HG02798 (cell line): ENCODE data around the gene FGGY.

ENCODE experiments used
- ATAC-seq: cut with Tn5 transposase; IDR thresholded peaks from one replicate; pipeline ENCODE4 v1.9.1; 2021; ENCODE audit warnings: mild to moderate bottlenecking; ENCODE audit not compliant: unreplicated experiment, poor library complexity

FGGY gene

GRCh38 chr1:59499943-59500569, 203.2 kb downstream of the FGGY start:
- ATAC-seq, result no peak

DNA sequence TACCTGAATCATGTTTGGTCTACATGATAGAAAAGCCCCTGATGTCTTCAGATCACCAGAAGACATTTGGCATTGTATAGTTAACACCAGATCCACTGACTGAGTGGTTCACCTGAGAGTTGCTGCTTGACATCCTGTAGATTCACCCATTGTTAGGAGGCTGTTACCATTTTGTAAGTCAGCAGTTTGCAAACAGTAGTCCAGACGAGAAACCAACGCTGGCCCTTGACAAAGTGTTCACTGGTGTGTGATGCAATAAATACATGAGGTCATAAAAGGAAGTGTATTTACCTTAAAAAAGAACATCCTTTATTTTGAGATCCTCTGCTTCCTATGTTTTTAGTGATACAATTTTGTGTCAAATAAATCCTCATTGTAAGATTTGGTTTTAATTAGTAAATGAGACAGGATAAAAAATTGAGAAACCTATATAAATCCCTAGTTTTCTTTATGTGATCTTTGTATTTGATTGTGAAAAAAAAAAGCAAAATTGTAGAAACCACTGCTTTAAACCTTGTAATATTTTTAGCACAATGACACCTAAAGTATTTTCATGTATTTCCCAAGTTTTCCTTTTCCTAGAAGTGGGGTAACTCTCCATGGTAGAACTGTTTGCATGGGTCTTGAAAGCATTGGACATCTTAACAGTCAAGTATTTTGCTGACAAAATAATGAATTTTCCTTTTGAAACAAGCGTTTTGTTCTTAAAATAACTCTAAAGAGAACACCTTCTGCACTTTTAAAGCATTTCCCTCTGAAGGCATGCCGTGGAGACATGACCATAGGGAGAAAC, 204.3 kb downstream of the FGGY start:
- no peak for ATAC-seq

GRCh38 chr1:59502009-59502691, 205.3 kb downstream of the FGGY start:
- ATAC-seq, result no peak

- no peak for ATAC-seq
Measured at GRCh38 chr1:59504276-59504675, 207.4 kb downstream of the FGGY start.

GRCh38 chr1:59505596-59506028, 208.7 kb downstream of the FGGY start:
- no peak for ATAC-seq

GRCh38 chr1:59506952-59507351, 210.1 kb downstream of the FGGY start:
- peak; percentile 94 for ATAC-seq

DNA sequence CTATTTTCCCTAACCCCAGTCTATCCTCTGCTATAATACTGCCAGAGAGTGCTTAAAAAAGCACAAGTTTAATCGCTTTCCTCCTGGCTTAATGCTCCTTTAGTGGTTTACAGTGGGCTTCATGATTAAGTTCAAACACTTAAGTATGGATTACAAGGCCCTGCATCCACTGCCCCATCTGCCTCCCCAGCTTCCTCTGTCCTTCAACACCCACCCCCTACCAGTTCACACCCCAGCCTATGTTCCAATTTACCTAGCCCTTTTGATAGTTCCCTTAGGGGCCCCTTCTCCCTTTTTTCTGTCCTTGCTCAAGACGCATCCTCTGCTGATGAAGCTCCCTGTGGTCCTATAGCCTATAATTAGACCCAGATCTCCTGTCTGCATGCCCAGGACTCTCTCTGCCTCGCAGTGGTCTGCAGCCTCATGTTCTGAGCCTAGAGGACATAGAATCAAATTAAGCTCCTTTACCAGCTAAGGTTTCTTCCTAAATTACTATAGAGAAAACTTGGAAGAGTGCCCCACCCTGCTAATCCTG, 212.5 kb downstream of the FGGY start:
- no peak for ATAC-seq

DNA sequence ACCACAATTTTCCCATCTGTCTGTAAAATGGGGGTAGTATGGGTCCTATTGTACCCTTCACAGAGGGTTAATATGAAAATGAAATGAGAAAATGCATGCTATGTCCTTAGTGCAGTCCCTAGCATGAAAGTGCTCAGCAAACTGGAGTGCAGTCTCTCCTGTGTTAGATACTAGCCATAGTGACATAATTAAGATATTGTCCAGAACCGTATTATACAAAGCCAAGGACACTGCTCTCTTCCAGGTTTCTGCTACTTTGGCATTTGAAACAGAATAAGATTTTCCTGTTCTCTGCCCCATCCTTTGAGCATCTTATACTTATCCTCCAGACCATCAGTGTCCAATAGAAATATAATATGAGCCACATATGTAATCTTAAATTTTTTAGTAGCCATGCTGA, 213.4 kb downstream of the FGGY start:
- no peak for ATAC-seq

DNA sequence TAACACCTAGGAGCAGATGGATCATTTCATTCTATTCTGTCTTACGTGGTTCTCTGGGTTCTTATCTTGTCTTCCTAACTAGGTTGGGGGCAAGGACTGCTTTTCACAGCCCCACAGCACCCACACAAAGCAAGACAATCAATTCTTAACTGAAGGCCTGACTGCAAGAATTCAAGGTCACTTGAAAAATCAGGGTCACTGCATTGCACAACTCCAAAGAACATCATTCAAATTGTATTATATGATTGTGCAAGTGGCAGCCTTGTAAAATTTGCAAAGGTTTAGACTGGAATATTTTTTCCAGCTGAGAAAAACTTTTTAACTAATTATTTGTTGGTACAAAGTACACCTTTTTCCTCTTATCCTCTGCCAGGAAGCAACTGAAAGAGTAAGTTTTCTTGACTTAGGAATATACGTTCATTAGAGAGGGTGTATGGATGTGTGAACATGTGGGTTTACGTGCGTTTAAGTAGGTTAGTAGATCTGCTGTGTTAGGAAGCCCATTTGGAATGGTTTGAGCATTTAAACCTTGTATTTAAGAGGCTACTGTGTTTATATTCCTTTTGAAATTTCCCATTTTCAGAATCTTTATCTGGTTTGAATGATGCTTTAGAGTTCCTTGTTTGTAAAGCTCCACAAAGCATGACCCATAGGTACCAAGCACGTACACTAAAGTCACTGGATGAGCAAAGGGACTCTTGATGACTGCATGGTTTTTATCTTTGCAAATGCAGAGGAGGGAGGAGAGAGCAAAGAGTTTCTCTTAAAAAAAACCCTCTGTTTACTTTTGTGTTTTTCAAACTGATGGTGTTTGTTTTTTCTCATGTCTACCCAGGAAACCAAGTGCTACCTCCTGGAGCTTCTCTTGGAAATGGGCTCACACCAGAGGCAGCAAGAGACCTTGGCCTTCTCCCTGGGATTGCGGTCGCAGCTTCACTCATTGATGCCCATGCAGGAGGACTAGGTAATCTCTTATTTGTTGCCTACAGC, 214.9 kb downstream of the FGGY start:
- ATAC-seq, result no peak

GRCh38 chr1:59512702-59513101, 215.8 kb downstream of the FGGY start:
- no peak for ATAC-seq

- ATAC-seq, result no peak
Measured at GRCh38 chr1:59514061-59514909, 217.4 kb downstream of the FGGY start.

DNA sequence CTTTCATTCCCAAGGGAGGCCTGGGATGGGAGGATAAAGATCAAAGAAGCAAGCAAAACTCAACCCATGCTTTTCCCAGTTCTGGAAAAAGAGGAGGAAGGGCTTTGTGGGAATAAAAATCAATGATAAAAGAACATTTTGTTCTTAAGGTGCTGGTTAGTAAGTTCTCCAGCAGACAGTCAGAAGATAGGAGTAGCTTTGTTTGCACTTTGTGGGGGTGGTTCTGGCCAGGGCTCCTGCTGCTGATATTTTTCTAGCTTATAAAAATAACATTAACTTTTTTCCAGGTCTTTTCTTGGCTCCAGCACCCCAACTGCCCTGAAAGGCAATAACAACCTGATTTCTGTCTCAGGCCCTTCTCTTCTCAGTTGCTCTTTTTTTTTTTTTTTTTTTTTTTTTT, 220.0 kb downstream of the FGGY start:
- ATAC-seq, result no peak

DNA sequence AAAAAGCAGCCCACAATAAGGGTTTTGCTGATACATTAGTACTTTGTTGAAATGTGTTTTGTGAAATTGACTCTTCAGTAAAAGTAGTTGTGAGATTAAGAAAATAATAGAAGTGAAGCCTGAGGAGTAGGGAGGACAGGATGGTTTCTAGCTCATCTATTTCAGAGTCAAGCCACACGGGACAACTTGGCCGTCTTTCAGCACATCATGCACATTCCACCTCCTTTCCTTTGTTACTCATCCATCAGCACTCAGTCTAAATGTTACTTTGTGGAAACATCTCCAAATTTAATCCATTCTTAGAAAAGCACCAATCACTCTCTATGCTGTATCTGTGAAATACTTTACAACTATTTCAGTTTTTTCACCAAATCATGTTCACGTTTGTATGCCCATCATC, 223.3 kb downstream of the FGGY start:
- ATAC-seq, result no peak

GRCh38 chr1:59520827-59521418, 224.0 kb downstream of the FGGY start:
- no peak for ATAC-seq

DNA sequence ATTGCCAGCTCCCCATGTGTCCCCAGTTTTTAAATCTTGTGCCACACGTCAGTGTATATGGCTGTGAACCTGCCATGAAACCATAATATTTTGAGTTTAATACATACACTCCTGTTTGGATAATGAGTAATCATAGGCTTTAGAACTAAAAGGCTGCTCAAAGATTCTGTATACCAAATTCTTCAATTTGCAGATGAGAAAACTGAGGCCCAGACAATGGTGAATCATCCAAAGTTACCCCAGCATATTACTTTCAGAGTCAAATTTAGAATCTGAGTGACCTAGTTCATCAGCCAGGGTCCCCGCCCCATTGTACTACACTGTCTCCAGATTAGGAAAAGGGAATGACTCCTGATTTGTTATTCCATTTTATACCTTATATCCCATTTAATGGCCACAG, 224.6 kb downstream of the FGGY start:
- no peak for ATAC-seq

DNA sequence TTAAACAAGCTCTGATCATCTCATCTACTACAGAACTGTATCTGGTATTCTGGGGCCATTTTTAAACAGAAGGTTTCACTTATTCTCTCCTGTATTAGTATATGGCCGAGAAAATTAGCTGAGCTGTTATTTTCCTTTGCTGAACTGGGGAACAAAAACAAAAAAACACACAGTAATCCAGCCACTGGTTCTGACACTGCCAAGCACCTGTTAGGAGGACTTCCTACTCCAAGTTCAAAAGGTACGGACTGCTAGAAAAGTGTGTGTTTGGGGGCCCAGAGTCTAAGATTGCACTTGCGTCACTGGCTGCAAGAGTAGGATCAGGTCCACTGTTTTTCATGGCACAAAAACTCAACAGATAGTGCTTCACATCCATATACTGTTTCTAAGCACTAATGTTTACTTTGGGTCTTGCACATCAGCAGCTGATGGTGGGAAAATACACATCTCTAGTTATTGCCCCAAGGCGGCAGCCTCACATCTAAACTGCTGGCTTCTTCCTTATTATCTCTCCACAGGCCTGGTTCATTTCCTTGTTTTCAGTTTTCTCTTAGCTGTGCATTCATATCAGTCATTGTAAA, 226.1 kb downstream of the FGGY start:
- no peak for ATAC-seq

GRCh38 chr1:59523745-59524450, 227.0 kb downstream of the FGGY start:
- ATAC-seq, result no peak

- ATAC-seq, result no peak
Measured at GRCh38 chr1:59526240-59526639, 229.3 kb downstream of the FGGY start.
